HUES48 (cell line): ENCODE results near the gene DMKN.
A peak's percentile ranks its signal among the peaks of the same experiment; 100 is the strongest.

Experiments used
- H3K27ac ChIP-seq: one replicate; pipeline ENCODE4 v1.7.0; 2013; ENCODE audit warnings: low read depth, low read length, inconsistent platforms
- H3K27me3 ChIP-seq: 2 replicates; pipeline ENCODE4 v1.6.1; 2013; ENCODE audit warnings: mild to moderate bottlenecking, low read length; ENCODE audit not compliant: control insufficient read depth, insufficient read depth
- H3K36me3 ChIP-seq: 2 replicates; pipeline ENCODE4 v1.6.1; 2013; ENCODE audit warnings: low read length; ENCODE audit not compliant: control insufficient read depth, insufficient read depth
- H3K4me1 ChIP-seq: 2 replicates; pipeline ENCODE4 v1.6.1; 2013; ENCODE audit warnings: mild to moderate bottlenecking, low read length; ENCODE audit not compliant: control insufficient read depth, insufficient read depth
- H3K4me3 ChIP-seq: 2 replicates; pipeline ENCODE4 v1.5.1; 2013; ENCODE audit warnings: mild to moderate bottlenecking, low read depth, low read length
- H3K9ac ChIP-seq: 2 replicates; pipeline ENCODE4 v1.6.1; 2013; ENCODE audit warnings: mild to moderate bottlenecking, low read depth, low read length, moderate library complexity
- H3K9me3 ChIP-seq: 2 replicates; pipeline ENCODE4 v1.6.1; 2013; ENCODE audit warnings: low read length; ENCODE audit not compliant: control insufficient read depth, insufficient read depth

DMKN gene

DNA sequence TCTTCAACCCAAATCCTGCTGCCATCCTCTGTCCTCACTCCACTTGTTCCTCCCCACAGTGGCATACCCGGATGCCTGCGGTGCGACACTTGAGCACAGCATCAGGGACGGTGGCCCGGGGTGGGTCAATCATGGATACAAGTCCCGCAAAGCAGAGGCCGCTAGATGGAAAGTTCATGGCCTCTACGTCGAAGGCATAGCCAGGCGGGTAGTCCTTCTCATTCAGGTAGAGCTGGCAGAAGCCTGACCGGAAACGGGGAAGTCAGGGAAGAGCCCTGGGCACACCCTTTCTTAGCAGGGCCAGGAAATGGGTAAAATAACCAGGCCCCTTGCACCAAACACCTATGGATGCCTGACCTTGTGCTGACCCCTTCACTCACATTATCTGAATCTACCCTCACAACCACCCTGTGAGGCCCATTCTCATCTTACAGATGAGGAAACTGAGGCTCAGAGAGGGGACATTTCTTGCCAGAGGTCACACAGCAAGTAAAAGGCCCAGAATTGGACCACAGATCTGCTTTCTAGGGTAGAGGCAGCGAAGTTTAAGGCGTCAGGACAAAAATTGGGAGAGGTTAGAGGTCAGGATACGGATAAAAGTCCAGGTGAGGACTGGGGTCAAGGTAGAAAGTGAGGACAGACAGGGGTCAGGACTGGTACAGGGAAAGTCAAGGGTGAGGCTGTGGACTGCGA, 43.5 kb upstream of the DMKN start:
- H3K4me1 ChIP-seq: no peaks in the 10 kb centered on the region
- no peaks in the 10 kb centered on the region for H3K36me3 ChIP-seq
- H3K4me3 ChIP-seq: peak overlapping the region; percentile 80; the same call in 1 of the 2 replicates
- H3K27ac ChIP-seq: no peak overlapping the region
- H3K27me3 ChIP-seq: peaks cover 37% of the 10 kb centered on the region
- H3K9ac ChIP-seq: no peak overlapping the region
- no peaks in the 10 kb centered on the region for H3K9me3 ChIP-seq

DNA sequence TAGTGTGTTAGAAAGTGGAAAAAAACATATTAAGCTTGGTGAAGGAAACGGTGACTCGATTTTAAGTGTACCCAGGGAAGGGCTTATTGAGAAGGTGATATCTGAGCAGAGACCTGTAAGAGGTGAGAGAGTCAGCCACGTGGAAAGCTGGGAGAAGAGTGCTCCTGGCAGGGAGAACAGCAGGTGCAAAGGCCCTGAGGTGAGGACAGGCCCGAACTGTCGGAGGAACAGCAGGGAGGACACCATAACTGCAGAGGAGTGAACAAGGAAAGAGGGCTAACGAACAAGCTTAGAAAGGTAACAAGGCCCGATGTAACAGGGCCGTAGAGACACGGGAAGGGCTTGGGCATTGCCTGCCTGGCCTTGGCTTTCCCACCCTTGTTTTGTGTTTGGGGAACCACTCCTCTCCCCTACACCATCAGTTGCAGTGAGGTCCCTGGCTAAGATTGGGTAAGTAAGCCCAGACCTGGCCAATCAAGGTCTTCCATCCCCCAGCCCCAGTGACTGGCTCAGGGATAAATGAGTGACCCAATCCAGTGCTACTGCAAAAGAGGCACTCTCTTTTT, 42.7 kb upstream of the DMKN start:
- no peak overlapping the region for H3K27ac ChIP-seq

DNA sequence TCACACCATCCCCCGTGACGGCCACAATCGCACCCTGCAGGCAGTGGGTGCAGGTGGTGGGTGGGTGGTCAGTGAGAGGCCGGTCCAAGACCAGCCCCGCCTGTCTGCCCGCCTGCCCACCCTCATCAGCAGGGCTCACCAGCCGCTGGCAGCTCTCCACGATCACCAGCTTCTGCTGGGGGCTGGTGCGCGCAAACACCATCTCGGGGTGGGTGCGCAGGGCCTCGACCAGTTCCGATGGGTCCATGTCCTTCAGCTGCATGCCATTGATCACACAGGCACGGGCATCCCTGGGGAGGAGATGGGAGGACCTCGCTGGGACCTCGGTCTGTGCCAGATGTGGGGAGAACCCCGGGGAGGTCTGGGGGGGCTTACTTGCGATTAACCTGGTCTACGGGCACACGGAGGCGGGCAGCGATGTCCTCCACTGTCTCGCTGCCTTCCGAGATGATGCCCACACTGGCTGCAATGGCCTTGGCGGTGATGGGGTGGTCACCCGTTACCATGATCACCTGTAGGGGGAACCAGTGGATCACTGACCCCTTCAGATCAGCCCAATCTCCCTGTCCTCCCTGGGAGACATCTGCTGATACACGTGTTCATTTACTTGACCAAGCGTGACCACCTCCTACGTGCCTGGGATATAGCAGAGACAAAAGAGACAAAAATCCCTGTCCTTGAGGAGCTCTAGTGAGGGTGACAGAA, 42.0 kb upstream of the DMKN start:
- H3K27ac ChIP-seq: no peak overlapping the region
- peaks cover 32% of the 10 kb centered on the region for H3K27me3 ChIP-seq
- H3K9me3 ChIP-seq: no peaks in the 10 kb centered on the region
- H3K4me1 ChIP-seq: no peaks in the 10 kb centered on the region
- peaks cover 6% of the 10 kb centered on the region; the same call in 1 of the 2 replicates for H3K36me3 ChIP-seq
- H3K9ac ChIP-seq: no peak overlapping the region
- no peak overlapping the region for H3K4me3 ChIP-seq

More for the DNA sequence above, 42.7 kb upstream of the DMKN start:
- Histone ChIP-seq H3K9ac (no peak overlapping the region), H3K9me3 (no peaks in the 10 kb centered on the region), H3K4me3 (no peak overlapping the region), H3K36me3 (no peaks in the 10 kb centered on the region), H3K27me3 (peaks cover 37% of the 10 kb centered on the region), H3K4me1 (no peaks in the 10 kb centered on the region)

DNA sequence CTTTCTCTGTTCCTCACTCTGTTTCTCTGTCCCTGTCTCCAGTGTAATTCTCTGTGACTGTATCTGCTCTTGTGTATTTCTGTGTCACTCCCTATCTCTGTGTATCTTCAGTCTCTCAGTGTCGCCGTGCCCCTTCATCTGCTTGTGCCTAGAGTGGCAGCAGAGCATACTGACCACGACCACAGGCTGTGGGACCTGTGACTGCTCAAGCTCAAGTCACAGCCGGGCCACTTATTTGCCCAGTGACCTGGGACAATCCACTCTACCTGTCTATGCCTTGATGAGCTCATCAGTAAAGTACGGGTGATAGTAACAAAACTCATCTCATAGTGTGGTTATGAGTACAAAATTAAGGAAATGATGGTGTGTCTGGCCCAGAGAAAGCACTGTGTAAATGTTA, 40.6 kb upstream of the DMKN start:
- no peak overlapping the region for H3K9ac ChIP-seq
- no peaks in the 10 kb centered on the region for H3K4me1 ChIP-seq
- no peaks in the 10 kb centered on the region for H3K9me3 ChIP-seq
- no peak overlapping the region for H3K27ac ChIP-seq
- peaks cover 14% of the 10 kb centered on the region for H3K36me3 ChIP-seq
- H3K27me3 ChIP-seq: peaks cover 21% of the 10 kb centered on the region
- H3K4me3 ChIP-seq: no peak overlapping the region

DNA sequence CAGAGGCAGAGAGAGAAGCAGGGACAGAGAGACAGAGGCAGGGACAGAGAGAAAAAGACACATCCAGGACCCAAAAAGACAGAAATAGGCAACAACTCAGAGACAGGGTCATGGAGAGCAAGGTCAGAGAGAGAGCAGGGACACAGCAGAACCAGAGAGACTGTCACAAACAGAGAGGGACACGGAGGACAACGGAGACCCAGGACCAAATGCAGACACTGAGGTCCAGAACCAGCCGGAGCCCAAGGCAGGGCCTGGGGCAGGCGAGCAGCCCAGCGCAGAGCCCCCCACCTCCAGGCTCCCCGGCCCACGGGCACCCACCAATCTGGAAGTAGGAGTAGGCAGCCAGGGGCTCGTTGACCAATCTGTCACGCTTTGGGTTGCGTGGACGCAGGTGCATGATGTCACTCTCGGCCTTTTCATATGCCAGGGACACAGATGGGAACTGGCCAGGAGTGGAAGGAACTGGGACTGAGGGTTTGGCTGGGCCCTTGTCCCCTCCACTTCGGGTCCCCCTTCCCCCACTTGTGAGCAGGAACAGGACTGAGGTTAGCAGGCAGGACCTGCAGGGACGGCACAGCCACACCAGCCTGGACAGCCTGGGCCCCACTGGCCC, 40.0 kb upstream of the DMKN start:
- H3K27me3 ChIP-seq: peaks cover 15% of the 10 kb centered on the region
- no peaks in the 10 kb centered on the region for H3K9me3 ChIP-seq
- peaks cover 16% of the 10 kb centered on the region for H3K36me3 ChIP-seq
- no peak overlapping the region for H3K9ac ChIP-seq
- H3K4me1 ChIP-seq: no peaks in the 10 kb centered on the region
- no peak overlapping the region for H3K27ac ChIP-seq
- no peak overlapping the region for H3K4me3 ChIP-seq

DNA sequence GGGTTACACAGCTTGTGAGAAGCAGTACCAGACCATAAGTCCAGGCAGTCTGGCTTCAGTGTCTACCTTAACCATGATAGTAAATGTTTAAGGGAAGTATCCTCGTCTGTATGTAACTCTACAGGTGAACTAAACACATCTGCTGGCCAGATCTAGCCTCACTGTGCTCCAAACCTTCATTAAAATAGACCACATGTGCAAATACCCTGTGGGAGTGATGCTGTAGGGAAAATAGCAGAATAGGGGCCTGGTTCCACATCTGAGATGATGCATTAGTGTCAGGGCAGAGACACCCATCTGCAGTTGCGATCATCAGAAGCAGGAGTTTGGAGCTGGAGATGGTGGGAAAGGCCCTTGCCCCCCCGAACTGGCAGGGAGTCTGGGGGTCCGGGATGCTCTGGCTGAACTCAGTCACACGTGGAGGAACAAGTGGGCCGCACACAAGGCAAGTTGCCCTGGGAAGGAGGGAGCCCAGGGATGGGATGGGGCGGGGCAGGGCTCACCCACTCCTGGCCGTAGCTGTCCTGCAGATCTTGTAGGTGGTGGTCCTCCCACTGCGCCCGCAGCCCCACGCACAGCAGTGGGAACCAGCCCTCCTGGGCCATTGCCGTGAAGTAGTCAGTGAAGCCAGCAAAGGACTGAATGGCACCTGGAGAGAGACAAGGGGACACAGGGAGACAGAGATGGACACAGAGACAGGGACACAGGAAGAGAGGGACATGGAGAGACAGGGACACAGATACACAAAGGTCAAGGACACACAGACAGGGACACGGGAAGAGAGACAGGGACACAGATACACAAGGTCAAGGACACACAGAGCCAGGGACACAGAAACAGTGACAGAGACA, 39.3 kb upstream of the DMKN start:
- Histone ChIP-seq H3K27me3 (0 out of 2 replicates have a peak, but pooled peaks cover 13% of the 10 kb centered on the region), H3K36me3 (peaks cover 23% of the 10 kb centered on the region), H3K4me3 (no peak overlapping the region), H3K9ac (no peak overlapping the region), H3K9me3 (no peaks in the 10 kb centered on the region), H3K4me1 (no peaks in the 10 kb centered on the region), H3K27ac (no peak overlapping the region)

DNA sequence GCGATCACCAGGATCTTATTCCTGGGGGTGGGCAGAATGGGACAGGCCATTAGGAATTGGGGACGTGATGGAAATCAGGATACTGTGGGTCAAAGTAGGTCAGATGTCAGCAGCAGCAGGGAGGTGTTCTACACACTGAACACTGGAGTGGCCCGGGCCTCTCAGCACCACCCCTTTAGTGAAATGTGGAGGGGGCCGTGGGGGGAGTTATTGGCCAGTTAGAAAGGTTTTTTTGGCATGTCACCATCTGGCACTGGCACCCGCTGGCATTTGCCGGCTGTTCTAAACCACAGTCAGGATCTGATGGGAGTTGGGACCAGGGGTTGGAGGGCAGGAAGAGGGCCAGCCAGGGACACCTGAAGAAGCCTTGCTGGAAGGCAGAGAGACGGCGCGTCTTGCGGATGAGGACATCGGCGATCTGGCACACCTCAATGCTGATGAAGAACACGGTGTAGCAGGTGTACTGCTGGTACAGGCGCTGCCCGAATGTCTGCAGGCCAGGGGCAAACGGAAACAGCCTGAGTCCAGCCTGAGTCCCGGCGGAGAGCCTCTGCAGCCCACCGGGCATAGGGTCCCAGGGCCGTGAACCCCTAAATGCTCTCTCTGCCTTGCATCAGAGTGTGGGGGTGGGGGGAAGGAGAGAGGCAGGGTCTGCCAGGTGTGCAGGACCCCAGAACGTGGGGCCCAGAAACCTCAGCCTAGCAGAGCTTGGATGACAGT, 37.8 kb upstream of the DMKN start:
- 0 out of 2 replicates have a peak, but pooled peaks cover 4% of the 10 kb centered on the region for H3K27me3 ChIP-seq
- no peaks in the 10 kb centered on the region for H3K9me3 ChIP-seq
- H3K4me3 ChIP-seq: no peak overlapping the region
- peaks cover 37% of the 10 kb centered on the region for H3K36me3 ChIP-seq
- H3K4me1 ChIP-seq: peaks cover 3% of the 10 kb centered on the region; the same call in 1 of the 2 replicates
- H3K27ac ChIP-seq: no peak overlapping the region
- H3K9ac ChIP-seq: no peak overlapping the region

DNA sequence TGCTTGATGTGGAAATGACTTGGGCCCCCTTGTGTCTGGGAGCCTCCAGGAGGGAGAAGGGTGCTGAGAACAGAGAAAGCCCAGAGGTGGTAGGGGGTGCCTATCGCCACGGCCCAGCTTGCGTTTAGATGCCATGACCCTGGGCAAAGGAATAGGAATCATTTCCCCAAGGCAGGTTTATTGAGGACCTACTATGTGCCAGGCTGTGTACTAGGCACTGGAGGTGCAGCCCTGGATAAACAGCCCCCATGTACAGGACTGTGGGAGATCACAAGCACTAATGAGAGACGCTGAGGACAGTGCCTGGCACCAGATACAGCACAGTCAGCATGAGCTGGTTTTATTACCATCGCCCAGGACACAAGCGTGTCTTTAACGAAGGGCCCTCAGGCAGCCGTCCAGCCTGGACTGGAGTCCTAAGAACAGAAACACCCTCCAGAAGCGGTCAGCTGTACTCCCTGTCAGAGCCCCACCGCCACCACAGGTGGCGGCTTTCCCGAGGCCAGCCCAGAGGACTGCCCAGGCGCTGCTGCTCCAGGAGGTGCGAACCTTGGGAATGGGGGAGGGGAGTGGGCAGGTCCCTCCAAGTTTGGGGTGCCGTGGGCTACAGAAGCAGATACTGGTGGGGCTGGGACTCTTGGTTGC, 36.6 kb upstream of the DMKN start:
- Histone ChIP-seq H3K4me3 (no peak overlapping the region), H3K9ac (no peak overlapping the region), H3K27ac (no peak overlapping the region), H3K9me3 (no peaks in the 10 kb centered on the region), H3K4me1 (peaks cover 6% of the 10 kb centered on the region; the same call in 1 of the 2 replicates), H3K36me3 (peaks cover 37% of the 10 kb centered on the region), H3K27me3 (no peaks in the 10 kb centered on the region)

DNA sequence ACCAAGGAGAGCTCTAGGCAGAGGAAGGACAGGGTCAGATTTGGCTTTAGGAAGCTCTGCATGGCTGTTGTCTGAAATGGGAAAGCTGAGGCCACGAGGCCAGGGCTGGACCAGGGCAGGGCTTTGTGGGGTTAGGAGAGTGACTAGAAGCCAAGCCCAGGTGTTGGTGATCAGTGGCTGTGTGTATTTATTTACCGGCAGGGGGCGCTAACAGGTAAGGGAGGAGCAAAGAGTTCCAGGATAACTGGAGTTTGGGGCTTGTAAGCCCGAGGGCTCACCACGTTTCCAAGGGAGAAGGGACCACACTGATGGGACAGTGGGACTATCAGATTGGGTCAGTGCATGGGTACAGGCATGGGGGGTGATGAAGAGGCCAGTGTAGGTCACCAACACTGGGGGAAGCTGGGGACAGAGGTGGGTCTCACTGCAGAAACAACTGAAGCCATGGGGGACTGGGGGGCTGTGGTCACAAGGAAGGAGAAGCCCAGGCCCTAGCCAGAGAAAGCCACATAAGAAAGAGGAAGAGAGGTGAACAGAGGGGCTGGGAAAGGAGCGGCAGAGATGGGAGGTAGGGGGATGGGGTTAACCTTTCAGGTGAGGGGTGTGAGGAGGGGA, 35.8 kb upstream of the DMKN start:
- H3K27me3 ChIP-seq: no peaks in the 10 kb centered on the region
- H3K36me3 ChIP-seq: peaks cover 37% of the 10 kb centered on the region
- H3K27ac ChIP-seq: no peak overlapping the region
- no peaks in the 10 kb centered on the region for H3K9me3 ChIP-seq
- no peak overlapping the region for H3K9ac ChIP-seq
- no peak overlapping the region for H3K4me3 ChIP-seq
- peaks cover 9% of the 10 kb centered on the region; the same call in 1 of the 2 replicates for H3K4me1 ChIP-seq
